GM19099 (cell line): ENCODE measurements around the gene SEMA3D.

Source experiments
- POLR2A ChIP-seq: IDR thresholded peaks from 3 replicates; pipeline ENCODE4 v1.6.1; 2011; ENCODE audit warnings: low read depth; ENCODE audit not compliant: insufficient read length; ENCODE audit errors: extremely low read depth

The SEMA3D gene

GRCh38 chr7:85054306-85054705, 132.6 kb downstream of the SEMA3D start:
- TF ChIP-seq POLR2A = no peak

GRCh38 chr7:85052894-85053293, 134.0 kb downstream of the SEMA3D start:
- TF ChIP-seq POLR2A = no peak

GRCh38 chr7:85052056-85052737, 134.7 kb downstream of the SEMA3D start:
- no peak for TF ChIP-seq POLR2A

- TF ChIP-seq POLR2A = no peak
Measured at GRCh38 chr7:85046534-85046933, 140.3 kb downstream of the SEMA3D start.

GRCh38 chr7:85041605-85042216, 145.1 kb downstream of the SEMA3D start:
- TF ChIP-seq POLR2A = no peak

GRCh38 chr7:85039196-85039923, 147.5 kb downstream of the SEMA3D start:
- TF ChIP-seq POLR2A = no peak

GRCh38 chr7:85038466-85038865, 148.4 kb downstream of the SEMA3D start:
- TF ChIP-seq POLR2A = no peak

GRCh38 chr7:85033263-85033662, 153.6 kb downstream of the SEMA3D start:
- no peak for TF ChIP-seq POLR2A

GRCh38 chr7:85031475-85031874, 155.4 kb downstream of the SEMA3D start:
- no peak for TF ChIP-seq POLR2A

- TF ChIP-seq POLR2A = no peak
Measured at GRCh38 chr7:85030893-85031292, 156.0 kb downstream of the SEMA3D start.

GRCh38 chr7:85025312-85025756, 161.5 kb downstream of the SEMA3D start:
- no peak for TF ChIP-seq POLR2A

- TF ChIP-seq POLR2A = no peak
Measured at GRCh38 chr7:85023916-85024315, 162.9 kb downstream of the SEMA3D start.

- no peak for TF ChIP-seq POLR2A
Measured at GRCh38 chr7:85023066-85023712, 163.7 kb downstream of the SEMA3D start.

- TF ChIP-seq POLR2A = no peak
Measured at GRCh38 chr7:85022064-85022697, 164.7 kb downstream of the SEMA3D start.
